ENCODE results near the gene CDC42BPB.
"Not testable (repeated sequence)": the region's sequence is repeated elsewhere in the genome, so short reads cannot be mapped to it uniquely, and the experiment has no call there.

CDC42BPB gene

GRCh38 chr14:103047453-103047852 lies 9.9 kb downstream of the CDC42BPB start:
- not testable (repeated sequence) for DNase-seq (ENCODE audit: low spot score)

GRCh38 chr14:103045371-103045869 lies 11.9 kb downstream of the CDC42BPB start:
- no peak for DNase-seq (ENCODE audit: low spot score)

GRCh38 chr14:103043257-103044015 lies 13.9 kb downstream of the CDC42BPB start:
- DNase-seq (ENCODE audit: low spot score), result no peak

- no peak for DNase-seq (ENCODE audit: low spot score)
These were observed 15.9 kb downstream of the CDC42BPB start for GRCh38 chr14:103041464-103041863.

DNA sequence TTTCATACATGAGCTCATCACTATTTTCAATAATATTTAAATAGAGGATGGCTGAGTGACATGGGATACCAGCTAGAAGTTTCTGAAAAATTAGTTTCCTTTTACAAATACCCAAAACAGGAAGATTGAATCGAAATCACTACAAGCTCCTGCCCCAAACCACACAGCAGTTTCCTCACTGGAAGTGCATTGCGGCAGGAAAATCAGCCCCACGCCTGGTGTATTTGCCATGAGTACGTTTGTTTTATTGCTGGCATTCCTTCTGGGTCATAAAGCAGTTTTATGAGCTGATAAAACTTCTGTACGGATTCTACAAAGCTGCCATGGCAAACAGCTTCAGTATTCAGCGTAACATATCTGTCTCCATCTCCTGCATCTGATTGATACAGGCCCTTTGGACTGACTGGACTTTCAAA lies 23.7 kb downstream of the CDC42BPB start:
- DNase-seq (ENCODE audit: low spot score), result no peak

DNA sequence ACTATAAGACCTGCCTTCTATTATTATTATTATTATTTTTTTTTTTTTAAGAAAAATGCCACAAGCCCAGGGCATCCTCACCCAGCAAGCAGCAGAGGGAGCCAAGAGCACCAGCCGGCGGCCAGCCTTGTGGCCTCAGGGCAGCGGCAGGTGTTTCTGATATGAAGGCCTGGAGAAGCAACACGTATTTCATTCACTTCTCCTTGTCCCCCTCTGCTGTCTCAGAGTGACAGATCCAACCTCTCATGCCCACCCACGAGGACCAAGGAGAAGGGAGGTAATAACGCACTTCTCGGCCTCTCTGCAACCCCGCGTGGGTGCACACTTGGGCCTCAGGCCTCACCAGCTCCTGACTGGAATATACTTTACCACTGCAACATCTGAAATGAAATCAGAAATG lies 25.4 kb downstream of the CDC42BPB start:
- DNase-seq (ENCODE audit: low spot score), result no peak

GRCh38 chr14:103031566-103031911 lies 25.8 kb downstream of the CDC42BPB start:
- no peak for DNase-seq (ENCODE audit: low spot score)

DNA sequence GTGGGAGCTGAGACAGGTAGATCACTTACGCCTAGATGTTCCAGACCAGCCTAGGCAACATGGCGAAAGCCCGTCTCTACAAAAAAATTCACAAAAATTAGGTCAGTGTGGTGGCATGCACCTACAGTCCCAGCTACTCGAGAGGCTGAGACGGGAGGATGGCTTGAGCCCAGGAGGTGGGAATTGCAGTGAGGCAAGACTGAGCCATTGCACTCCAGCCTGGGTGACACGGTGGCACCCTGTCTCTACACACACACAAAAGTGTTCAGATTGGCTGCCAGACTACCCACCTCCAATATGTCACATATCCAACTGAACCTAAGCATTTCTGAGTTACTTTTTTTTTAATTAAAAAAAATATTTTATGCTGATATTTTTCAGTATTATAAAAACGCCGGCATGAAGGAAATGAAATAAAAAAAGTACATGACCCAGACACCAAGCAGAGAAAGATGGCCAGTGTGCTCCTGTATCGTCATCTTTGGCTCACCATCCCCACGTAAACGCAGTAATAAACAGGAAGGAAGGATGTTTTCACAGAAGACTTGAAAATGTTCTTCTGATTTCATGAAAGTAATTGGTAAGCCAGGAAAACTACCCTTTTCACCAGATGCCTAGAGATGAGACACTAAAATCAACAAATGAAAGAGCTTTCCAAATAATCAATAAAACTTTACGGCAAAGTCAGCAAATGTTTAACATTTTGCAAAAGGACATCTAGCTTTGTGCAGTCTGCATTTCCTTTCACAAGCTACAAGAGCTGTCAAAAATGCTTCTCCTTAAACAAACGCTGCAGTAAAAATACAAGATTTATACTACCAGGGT lies 26.4 kb downstream of the CDC42BPB start:
- no peak for DNase-seq (ENCODE audit: low spot score)

- no peak for DNase-seq (ENCODE audit: low spot score)
These were observed 27.4 kb downstream of the CDC42BPB start for GRCh38 chr14:103029936-103030335.

GRCh38 chr14:103028772-103029171 lies 28.6 kb downstream of the CDC42BPB start:
- DNase-seq (ENCODE audit: low spot score), result no peak

DNA sequence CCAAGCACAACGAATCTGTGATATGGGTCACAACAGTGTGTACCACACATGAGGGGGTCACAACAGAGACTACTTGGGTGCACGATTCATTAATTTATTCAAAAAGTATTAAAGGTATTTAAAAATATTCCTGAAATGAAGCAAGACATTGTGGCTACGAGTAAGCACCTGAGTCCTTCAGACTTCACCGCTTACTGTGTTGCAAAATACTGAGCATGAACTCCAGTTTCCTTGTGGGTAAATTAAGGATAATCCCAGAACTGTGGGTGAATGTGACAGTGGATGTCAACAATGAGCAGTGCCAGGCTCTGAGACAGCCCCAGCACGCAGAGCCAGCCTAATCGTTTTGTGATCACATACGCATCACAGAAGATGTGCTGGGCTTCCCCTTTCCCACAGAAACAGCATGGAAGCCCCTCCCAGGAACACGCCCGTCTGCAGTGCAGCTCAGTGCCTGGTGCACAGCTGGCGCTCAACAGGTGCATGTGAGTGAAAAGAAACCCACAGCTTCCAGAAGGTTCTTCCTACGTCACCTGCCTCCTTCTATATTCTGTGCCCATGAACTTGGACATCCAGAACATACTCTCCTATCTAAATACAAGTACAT lies 29.1 kb downstream of the CDC42BPB start:
- peak; percentile 22 for DNase-seq (ENCODE audit: low spot score)

DNA sequence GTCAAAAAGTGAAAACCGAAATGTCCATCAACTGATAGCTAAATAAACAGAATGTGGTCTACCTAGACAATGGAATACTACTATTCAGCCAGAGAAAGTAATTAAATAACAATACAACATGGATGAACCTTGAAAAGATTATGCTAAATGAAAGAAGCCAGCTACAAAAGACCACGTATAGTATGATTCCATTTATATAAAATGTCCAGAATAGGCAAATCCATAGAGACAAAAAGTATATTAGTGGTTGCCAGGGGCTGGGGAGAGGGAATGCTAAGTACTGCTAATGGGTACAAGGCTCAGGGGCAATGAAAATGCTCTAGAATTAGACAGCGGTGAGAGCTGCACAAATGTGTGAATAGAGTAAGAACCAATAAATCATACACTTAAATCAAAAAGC lies 29.9 kb downstream of the CDC42BPB start:
- DNase-seq (ENCODE audit: low spot score), result no peak

GRCh38 chr14:103026988-103027387 lies 30.4 kb downstream of the CDC42BPB start:
- no peak for DNase-seq (ENCODE audit: low spot score)

DNA sequence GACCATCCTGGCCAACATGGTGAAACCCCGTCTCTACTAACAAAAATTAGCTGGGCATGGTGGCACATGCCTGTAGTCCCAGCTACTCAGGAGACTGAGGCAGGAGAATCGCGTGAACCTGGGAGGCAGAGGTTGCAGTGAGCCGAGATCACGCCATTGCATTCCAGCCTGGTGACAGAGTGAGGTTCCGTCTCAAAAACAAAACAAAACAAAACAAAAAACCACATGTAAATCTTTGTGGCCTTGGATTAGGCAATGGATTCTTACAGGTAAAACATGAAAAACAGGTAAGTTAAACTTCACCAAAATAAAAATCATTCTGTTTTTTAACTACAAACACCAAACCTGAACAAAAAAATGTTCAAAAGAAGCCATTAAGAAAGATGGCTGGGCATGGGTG lies 31.2 kb downstream of the CDC42BPB start:
- DNase-seq (ENCODE audit: low spot score), result not testable (repeated sequence)

GRCh38 chr14:103023881-103024473 lies 33.4 kb downstream of the CDC42BPB start:
- DNase-seq (ENCODE audit: low spot score), result no peak

GRCh38 chr14:103022685-103023044 lies 34.7 kb downstream of the CDC42BPB start:
- DNase-seq (ENCODE audit: low spot score), result no peak

DNA sequence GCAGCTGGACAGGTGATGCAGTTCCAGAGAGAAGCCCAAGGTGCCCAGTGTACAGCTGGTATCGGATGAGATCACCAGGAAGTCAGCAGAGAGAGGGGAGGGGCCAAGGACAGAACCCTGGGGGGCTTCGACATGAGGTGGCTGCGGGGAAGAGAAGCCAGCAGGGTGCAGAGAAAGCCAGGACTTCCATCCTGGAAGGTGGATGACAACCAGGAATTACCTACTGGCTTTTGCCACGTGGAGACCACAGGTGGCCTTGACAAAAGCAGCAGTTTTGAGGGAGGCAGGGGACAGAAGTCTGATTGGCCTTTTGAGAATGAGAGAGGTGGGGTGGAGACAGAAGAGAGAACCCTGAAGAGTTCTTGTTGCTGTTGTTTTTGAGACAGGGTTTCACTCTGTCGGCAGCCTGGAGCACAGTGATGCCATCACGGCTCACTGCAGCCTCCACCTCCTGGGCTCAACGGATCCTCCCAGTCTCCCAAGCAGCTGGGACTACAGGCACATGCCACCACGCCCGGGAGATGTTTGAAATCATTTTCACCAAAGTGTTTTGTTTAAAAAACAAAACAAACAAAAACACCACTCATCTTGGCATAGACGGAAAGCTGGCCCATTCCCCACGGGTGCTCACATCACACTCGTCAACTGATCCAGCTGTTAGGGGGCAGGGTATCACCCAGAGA lies 35.2 kb downstream of the CDC42BPB start:
- peak; percentile 37 for DNase-seq (ENCODE audit: low spot score)

- DNase-seq (ENCODE audit: low spot score), result no peak
These were observed 35.7 kb downstream of the CDC42BPB start for GRCh38 chr14:103021684-103022001.

DNA sequence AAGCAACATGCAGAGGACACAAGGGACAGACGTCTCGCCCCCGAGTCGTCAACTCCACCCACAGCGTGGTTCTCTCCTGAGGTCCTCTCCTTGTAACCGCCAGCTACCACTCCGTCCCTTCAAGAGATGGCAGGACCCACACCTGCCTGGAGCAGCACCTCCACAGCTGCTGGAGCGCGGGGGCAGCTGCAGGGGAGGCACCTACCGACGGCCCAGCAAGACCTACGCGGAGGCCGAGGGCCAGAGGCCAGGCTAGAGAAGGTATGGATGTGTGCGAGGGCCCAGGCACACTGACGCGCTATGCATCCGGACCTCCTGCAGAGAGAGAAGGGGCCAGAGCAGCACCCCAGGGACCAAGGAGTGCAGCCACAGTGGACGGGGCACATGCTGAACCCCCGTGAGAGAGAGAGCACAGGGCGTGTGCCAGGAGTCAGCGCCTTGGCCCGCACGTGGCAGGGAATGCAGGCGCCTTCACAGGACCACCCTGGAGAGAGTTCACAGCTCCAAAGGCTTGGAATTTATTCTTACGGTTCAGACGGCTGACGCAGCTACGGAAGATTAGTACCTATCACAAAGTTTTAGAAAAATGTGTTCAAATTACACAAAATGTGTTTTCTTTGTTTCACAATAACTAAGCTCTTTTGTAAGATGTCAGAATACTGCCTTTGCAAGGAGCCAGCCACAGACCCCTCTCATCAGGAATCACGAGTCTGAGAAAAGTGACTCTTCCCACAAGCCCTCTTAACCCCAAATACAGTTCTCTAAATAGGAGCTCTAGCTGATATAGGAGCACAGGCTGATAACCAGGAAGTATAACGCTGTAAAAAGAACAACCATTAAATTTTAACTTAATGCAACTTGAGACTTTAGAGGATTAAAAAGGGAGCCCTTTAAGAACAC lies 36.8 kb downstream of the CDC42BPB start:
- DNase-seq (ENCODE audit: low spot score), result no peak

- no peak for DNase-seq (ENCODE audit: low spot score)
These were observed 37.5 kb downstream of the CDC42BPB start for GRCh38 chr14:103019826-103020225.

DNA sequence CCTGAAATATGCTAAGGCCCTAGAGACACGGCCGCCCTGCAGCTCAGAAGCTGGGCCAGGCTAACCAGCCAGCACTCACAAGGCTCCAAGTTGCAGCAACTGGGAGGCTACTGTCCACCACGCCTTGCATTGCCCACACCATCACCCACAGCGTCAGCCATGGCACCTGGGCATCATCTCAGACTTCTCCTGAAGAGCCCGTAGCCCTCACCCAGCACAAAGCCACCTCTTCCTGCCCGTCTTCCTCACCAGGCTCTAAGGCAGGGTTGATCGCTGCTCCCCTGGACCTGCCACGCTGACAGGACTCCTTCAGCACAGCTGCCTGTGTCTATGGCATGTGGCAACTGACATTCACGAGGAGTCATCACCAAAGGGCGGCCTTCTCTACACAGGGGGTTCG lies 38.1 kb downstream of the CDC42BPB start:
- DNase-seq (ENCODE audit: low spot score), result no peak
